Measurements from ENCODE around the gene ZNF607. TPM values are rescaled to one million over a fixed set of nuclear protein-coding genes. Genes with fewer than 3 reads are reported as not detected.
"Not testable (repeated sequence)": the region's sequence is repeated elsewhere in the genome, so short reads cannot be mapped to it uniquely, and the experiment has no call there.

The ZNF607 gene
- total and polyA plus RNA-seq, 10 of the 15 experiments (the other 5 are each of a cell fraction or from before 2014, with no cell fraction given), result 0.47 to 5.7 (median 2.2) TPM

- Histone ChIP-seq H2AFZ (ENCODE audit: control insufficient read depth, low read depth, low read length) (no peak overlapping the region), H4K20me1 (ENCODE audit: control insufficient read depth, insufficient read depth) (no peaks in the 10 kb centered on the region), H3K27ac (ENCODE audit: control insufficient read depth, insufficient read depth) (no peak overlapping the region), H3K9ac (ENCODE audit: control insufficient read depth, insufficient read depth, low read length) (no peak overlapping the region), H3K4me1 (ENCODE audit: control insufficient read depth, insufficient read depth, low read length) (no peaks in the 10 kb centered on the region), H3K27me3 (replicated peaks in 1 of 2; ENCODE audit: control insufficient read depth in 2 of 2, insufficient read depth in 2 of 2, low read length in 1 of 2) (no peaks in the 10 kb centered on the region), H3K9me3 (replicated peaks; ENCODE audit: control insufficient read depth, insufficient read depth, low read length) (no peaks in the 10 kb centered on the region; the same call in 2 of the 3 replicates), H3K4me2 (ENCODE audit: control insufficient read depth, insufficient read depth) (no peak overlapping the region), H3K4me3 (no peak overlapping the region), H3K36me3 (ENCODE audit: control insufficient read depth in 2 of 2, insufficient read depth in 2 of 2, low read length in 1 of 2) (0 out of 4 replicates have a peak, but pooled peaks cover 0 to 3% of the 10 kb centered on the region in 2 experiments), H3K79me2 (ENCODE audit: control insufficient read depth, insufficient read depth, low read length) (no peaks in the 10 kb centered on the region)
- ChIA-PET SMC1A (ENCODE audit: uncharacterized antibody, unreplicated experiment) (no interaction called here), POLR2A (no interaction called here), RAD21 (ENCODE audit: unreplicated experiment) (no interaction called here), CTCF (no interaction called here)
- WGBS (ENCODE audit: insufficient coverage, insufficient replicate concordance, low lambda C conversion rate, missing lambda C conversion rate), result 95% methylated on average over 1 of the region's 1 CpG
- ATAC-seq, result no peak
- peak; percentile 63 for TF ChIP-seq JUNB (IDR thresholded peaks at IDR 0.05)
- no peak for TF ChIP-seq ZNF217 (IDR thresholded peaks at IDR 0.05)
- FAIRE-seq, result no peak
- DNase-seq (ENCODE audit: low read depth, low spot score), result no peak
- in situ Hi-C loops (cut with MboI), result no loop called here
- no TSS peak for BruUV-seq (replicated peaks)
- intact Hi-C loops (cut with micrococcal nuclease; ENCODE audit: unreplicated experiment), result no loop called here
These were observed 43.9 kb upstream of the ZNF607 start for GRCh38 chr19:37763488-37763887.

- in situ Hi-C loops (cut with MboI); H3K4me1 ChIP-seq (ENCODE audit: control insufficient read depth, insufficient read depth, low read length); H3K27me3 ChIP-seq (replicated peaks in 1 of 2; ENCODE audit: control insufficient read depth in 2 of 2, insufficient read depth in 2 of 2, low read length in 1 of 2); FAIRE-seq; DNase-seq (ENCODE audit: low read depth, low spot score); H3K36me3 ChIP-seq (ENCODE audit: control insufficient read depth in 2 of 2, insufficient read depth in 2 of 2, low read length in 1 of 2); H3K27ac ChIP-seq (ENCODE audit: control insufficient read depth, insufficient read depth); RAD21 ChIA-PET (ENCODE audit: unreplicated experiment); BruUV-seq (replicated peaks); H4K20me1 ChIP-seq (ENCODE audit: control insufficient read depth, insufficient read depth); ATAC-seq; H3K4me3 ChIP-seq; H3K9ac ChIP-seq (ENCODE audit: control insufficient read depth, insufficient read depth, low read length); H2AFZ ChIP-seq (ENCODE audit: control insufficient read depth, low read depth, low read length); SMC1A ChIA-PET (ENCODE audit: uncharacterized antibody, unreplicated experiment); POLR2A ChIA-PET; H3K9me3 ChIP-seq (replicated peaks; ENCODE audit: control insufficient read depth, insufficient read depth, low read length); H3K4me2 ChIP-seq (ENCODE audit: control insufficient read depth, insufficient read depth); CTCF ChIA-PET; H3K79me2 ChIP-seq (ENCODE audit: control insufficient read depth, insufficient read depth, low read length); intact Hi-C loops (cut with micrococcal nuclease; ENCODE audit: unreplicated experiment): not testable (repeated sequence)
- WGBS (ENCODE audit: insufficient coverage, insufficient replicate concordance, low lambda C conversion rate, missing lambda C conversion rate), result 93% methylated on average over 4 of the region's 4 CpGs
These were observed 38.1 kb upstream of the ZNF607 start for GRCh38 chr19:37757683-37758082.
